SK-N-SH (cell line): ENCODE measurements around the gene UBFD1. TPM values are rescaled to one million over a fixed set of nuclear protein-coding genes. Genes with fewer than 3 reads are reported as not detected.
"Not testable (repeated sequence)": the region's sequence is repeated elsewhere in the genome, so short reads cannot be mapped to it uniquely, and the experiment has no call there.

ENCODE experiments used
- CTCF ChIA-PET: fragments of 300-600, 350-600 bp; formaldehyde crosslinking; extraction: SDS; loops from one replicate; lab custom pipeline; 2021; lab: Yijun Ruan, JAX
- POLR2A ChIA-PET: fragments of 350-600 bp; sonication (Branson Sonifier 250); formaldehyde crosslinking; extraction: SDS; loops from one replicate; lab custom pipeline; 2020; ENCODE audit warnings: antibody characterized with exemption, inconsistent platforms; lab: Yijun Ruan, JAX
- DNase-seq: peaks from one replicate; pipeline ENCODE4 v3.0.0; 2012
- H2AFZ ChIP-seq: fragments of 200-600 bp; sonication (generic); 2 replicates; pipeline ENCODE4 v1.8.1; 2016; ENCODE audit warnings: antibody characterized with exemption, mild to moderate bottlenecking, low read depth
- H3F3A ChIP-seq: fragments of 200-600 bp; sonication (generic); replicated peaks from 2 replicates; pipeline ENCODE3; 2016; ENCODE audit warnings: antibody characterized with exemption, mild to moderate bottlenecking; ENCODE audit not compliant: insufficient read depth
- H3K27ac ChIP-seq, 2 experiments: fragments of 200-500 bp in 1 of 2; fragments of 200-600 bp in 1 of 2; sonication (Bioruptor generic) in 1 of 2; sonication (generic), shearing (Covaris generic) in 1 of 2; 2 replicates each; pipeline versions ENCODE4 v1.5.1 to v1.6.1; 2014 to 2016; ENCODE audit warnings: low read depth in 2 of 2, inconsistent platforms in 1 of 2, low read length in 1 of 2, mild to moderate bottlenecking in 1 of 2, mixed read lengths in 1 of 2
- H3K27me3 ChIP-seq: fragments of 200-600 bp; sonication (generic), shearing (Covaris generic); 2 replicates; pipeline ENCODE4 v1.6.1; 2016; ENCODE audit warnings: mixed run types; ENCODE audit not compliant: insufficient read depth
- H3K36me3 ChIP-seq, 2 experiments: fragments of 200-500 bp in 1 of 2; fragments of 200-600 bp in 1 of 2; sonication (Bioruptor generic) in 1 of 2; sonication (generic) in 1 of 2; replicated peaks in 1 of 2; 2 replicates each; pipeline versions ENCODE3 to v1.5.1; 2014 to 2016; ENCODE audit warnings: low read length in 1 of 2, mild to moderate bottlenecking in 1 of 2; ENCODE audit not compliant: insufficient read depth in 2 of 2, control insufficient read depth in 1 of 2
- H3K4me1 ChIP-seq, 2 experiments: fragments of 200-500 bp in 1 of 2; fragments of 200-600 bp in 1 of 2; sonication (Bioruptor generic) in 1 of 2; sonication (generic), shearing (Covaris generic) in 1 of 2; 2 replicates each; pipeline versions ENCODE4 v1.5.1 to v1.6.1; 2014 to 2016; ENCODE audit warnings: low read depth in 1 of 2, low read length in 1 of 2, mixed run types in 1 of 2; ENCODE audit not compliant: insufficient read depth in 2 of 2, control insufficient read depth in 1 of 2
- H3K4me2 ChIP-seq: fragments of 200-600 bp; sonication (generic), shearing (Covaris generic); 2 replicates; pipeline ENCODE4 v1.6.1; 2017; ENCODE audit warnings: mixed run types
- H3K4me3 ChIP-seq, 2 experiments: fragments of 200-500 bp in 1 of 2; fragments of 200-600 bp in 1 of 2; sonication (Bioruptor generic) in 1 of 2; sonication (generic), shearing (Covaris generic) in 1 of 2; 2 replicates each; pipeline versions ENCODE4 v1.5.1 to v1.8.1; 2014 to 2016; ENCODE audit warnings: low read depth in 2 of 2, inconsistent platforms in 1 of 2, low read length in 1 of 2, mild to moderate bottlenecking in 1 of 2, mixed read lengths in 1 of 2, moderate library complexity in 1 of 2
- H3K79me2 ChIP-seq: fragments of 200-600 bp; sonication (generic); 2 replicates; pipeline ENCODE4 v1.8.1; 2017; ENCODE audit warnings: mild to moderate bottlenecking; ENCODE audit not compliant: insufficient read depth
- H3K9ac ChIP-seq: fragments of 200-600 bp; sonication (generic); 2 replicates; pipeline ENCODE4 v1.6.1; 2017; ENCODE audit warnings: mixed run types
- H3K9me2 ChIP-seq: fragments of 200-600 bp; sonication (generic); 2 replicates; pipeline ENCODE4 v1.6.1; 2017; ENCODE audit warnings: mixed run types
- H3K9me3 ChIP-seq: fragments of 200-600 bp; sonication (generic); 2 replicates; pipeline ENCODE4 v1.6.1; 2017; ENCODE audit warnings: mixed run types, mild to moderate bottlenecking, moderate library complexity
- H4K20me1 ChIP-seq: fragments of 200-600 bp; sonication (generic); 2 replicates; pipeline ENCODE4 v1.6.1; 2017; ENCODE audit warnings: mild to moderate bottlenecking, mixed run types; ENCODE audit not compliant: insufficient read depth
- EZH2phosphoT487 ChIP-seq: fragments of 200-600 bp; sonication (generic); IDR thresholded peaks from 2 replicates; pipeline ENCODE4 v1.6.1; 2017; ENCODE audit warnings: low read depth, mixed run types, mild to moderate bottlenecking, antibody characterized with exemption, moderate library complexity, borderline replicate concordance
- GABPA ChIP-seq: IDR thresholded peaks from 2 replicates; pipeline ENCODE4 v1.4.0; 2012; ENCODE audit warnings: low read depth, mild to moderate bottlenecking
- MXI1 ChIP-seq: IDR thresholded peaks from 2 replicates; pipeline ENCODE4 v1.6.1; 2012; ENCODE audit warnings: mild to moderate bottlenecking, low read depth, low read length, improper control_type of control experiment
- NFIC ChIP-seq: IDR thresholded peaks from 2 replicates; pipeline ENCODE4 v1.4.0; 2012; ENCODE audit warnings: borderline replicate concordance
- RAD21 ChIP-seq: IDR thresholded peaks from 2 replicates; pipeline ENCODE4 v1.6.1; 2012; ENCODE audit warnings: mild to moderate bottlenecking, low read length
- RCOR1 ChIP-seq: fragments of 150-350 bp; IDR thresholded peaks from 2 replicates; pipeline ENCODE4 v1.6.1; 2017; ENCODE audit warnings: antibody characterized with exemption, low read length
- RFX5 ChIP-seq: IDR thresholded peaks from 2 replicates; pipeline ENCODE4 v1.6.1; 2012; ENCODE audit warnings: mild to moderate bottlenecking, improper control_type of control experiment, low read length
- SMC3 ChIP-seq: IDR thresholded peaks from 2 replicates; pipeline ENCODE4 v1.6.1; 2012; ENCODE audit warnings: low read depth, low read length, improper control_type of control experiment
- TCF12 ChIP-seq: IDR thresholded peaks from 2 replicates; pipeline ENCODE4 v1.4.0; 2012
- YY1 ChIP-seq: IDR thresholded peaks from 2 replicates; pipeline ENCODE4 v1.4.0; 2012; ENCODE audit warnings: low read depth, mild to moderate bottlenecking
- WGBS: methylation state at CpG from one replicate; pipeline ENCODE4 v1.1.6; 2017; ENCODE audit warnings: low lambda C conversion rate; 5-methylcytosine and 5-hydroxymethylcytosine counted together
- polyA plus RNA-seq, 3 experiments: library from polyadenylated mRNA; depleted of rRNA; stranded (reverse); fragments of >200 nt; gene quantifications; 2 replicates each; pipeline ENCODE4 v1.2.3, GENCODE V29; 2012
- TF ChIP-seq, protein P1 (sequence below): IDR thresholded peaks from 2 replicates; pipeline ENCODE4 v1.6.1; 2012; ENCODE audit warnings: mild to moderate bottlenecking, low read depth, low read length, moderate library complexity
- TF ChIP-seq, protein P2 (sequence below): IDR thresholded peaks from 2 replicates; pipeline ENCODE4 v1.4.0; 2012; ENCODE audit warnings: low read depth, borderline replicate concordance

UBFD1 gene
- polyA plus RNA-seq, 1 of the 3 experiments (the other 2 are of a cell fraction): 66.1 TPM

GRCh38 chr16:23539984-23540816, 17.3 kb upstream of the UBFD1 start:
- TF ChIP-seq RAD21: no peak
- TF ChIP-seq SMC3: no peak
- no peak for TF ChIP-seq TCF12
- TF ChIP-seq, protein P1, sequence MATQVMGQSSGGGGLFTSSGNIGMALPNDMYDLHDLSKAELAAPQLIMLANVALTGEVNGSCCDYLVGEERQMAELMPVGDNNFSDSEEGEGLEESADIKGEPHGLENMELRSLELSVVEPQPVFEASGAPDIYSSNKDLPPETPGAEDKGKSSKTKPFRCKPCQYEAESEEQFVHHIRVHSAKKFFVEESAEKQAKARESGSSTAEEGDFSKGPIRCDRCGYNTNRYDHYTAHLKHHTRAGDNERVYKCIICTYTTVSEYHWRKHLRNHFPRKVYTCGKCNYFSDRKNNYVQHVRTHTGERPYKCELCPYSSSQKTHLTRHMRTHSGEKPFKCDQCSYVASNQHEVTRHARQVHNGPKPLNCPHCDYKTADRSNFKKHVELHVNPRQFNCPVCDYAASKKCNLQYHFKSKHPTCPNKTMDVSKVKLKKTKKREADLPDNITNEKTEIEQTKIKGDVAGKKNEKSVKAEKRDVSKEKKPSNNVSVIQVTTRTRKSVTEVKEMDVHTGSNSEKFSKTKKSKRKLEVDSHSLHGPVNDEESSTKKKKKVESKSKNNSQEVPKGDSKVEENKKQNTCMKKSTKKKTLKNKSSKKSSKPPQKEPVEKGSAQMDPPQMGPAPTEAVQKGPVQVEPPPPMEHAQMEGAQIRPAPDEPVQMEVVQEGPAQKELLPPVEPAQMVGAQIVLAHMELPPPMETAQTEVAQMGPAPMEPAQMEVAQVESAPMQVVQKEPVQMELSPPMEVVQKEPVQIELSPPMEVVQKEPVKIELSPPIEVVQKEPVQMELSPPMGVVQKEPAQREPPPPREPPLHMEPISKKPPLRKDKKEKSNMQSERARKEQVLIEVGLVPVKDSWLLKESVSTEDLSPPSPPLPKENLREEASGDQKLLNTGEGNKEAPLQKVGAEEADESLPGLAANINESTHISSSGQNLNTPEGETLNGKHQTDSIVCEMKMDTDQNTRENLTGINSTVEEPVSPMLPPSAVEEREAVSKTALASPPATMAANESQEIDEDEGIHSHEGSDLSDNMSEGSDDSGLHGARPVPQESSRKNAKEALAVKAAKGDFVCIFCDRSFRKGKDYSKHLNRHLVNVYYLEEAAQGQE: no peak
- TF ChIP-seq GABPA: no peak
- TF ChIP-seq EZH2phosphoT487: no peak
- no peak for TF ChIP-seq NFIC
- TF ChIP-seq RCOR1: no peak
- no peak for TF ChIP-seq RFX5
- no peak for TF ChIP-seq MXI1
- TF ChIP-seq, protein P2, sequence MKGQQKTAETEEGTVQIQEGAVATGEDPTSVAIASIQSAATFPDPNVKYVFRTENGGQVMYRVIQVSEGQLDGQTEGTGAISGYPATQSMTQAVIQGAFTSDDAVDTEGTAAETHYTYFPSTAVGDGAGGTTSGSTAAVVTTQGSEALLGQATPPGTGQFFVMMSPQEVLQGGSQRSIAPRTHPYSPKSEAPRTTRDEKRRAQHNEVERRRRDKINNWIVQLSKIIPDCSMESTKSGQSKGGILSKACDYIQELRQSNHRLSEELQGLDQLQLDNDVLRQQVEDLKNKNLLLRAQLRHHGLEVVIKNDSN: no peak
- no peak for TF ChIP-seq YY1
- H3K4me3 ChIP-seq: no peak overlapping the region
- peaks cover 15% of the 10 kb centered on the region for H3F3A ChIP-seq
- ChIA-PET CTCF (interaction anchor here (1.4 kb wide), 1 partner anchor 15 kb away, joined by 4 read pairs; no protein-coding TSS in a partner anchor), POLR2A (interaction anchor here (0.6 to 1.1 kb wide), 2 partner anchors 18 to 30 kb away, joined by 3 to 7 read pairs; partner anchors contain the start of gene GGA2)
- H3K9me2 ChIP-seq: no peaks in the 10 kb centered on the region
- no peaks in the 10 kb centered on the region for H4K20me1 ChIP-seq
- H3K27me3 ChIP-seq: no peaks in the 10 kb centered on the region
- DNase-seq: no peak
- H3K79me2 ChIP-seq: peaks cover 5% of the 10 kb centered on the region; the same call in 1 of the 2 replicates
- WGBS: 93% methylated on average over 11 of the region's 11 CpGs
- no peak overlapping the region for H2AFZ ChIP-seq
- H3K9ac ChIP-seq: no peak overlapping the region
- peaks cover 0 to 16% of the 10 kb centered on the region in 2 experiments; a peak in 1 of 4 replicates for H3K4me1 ChIP-seq
- H3K9me3 ChIP-seq: no peaks in the 10 kb centered on the region
- H3K27ac ChIP-seq: peak overlapping the region in 1 of 2 experiments; percentile 75; a peak in 1 of 4 replicates
- peaks cover 13 to 40% of the 10 kb centered on the region in 2 experiments for H3K36me3 ChIP-seq
- no peak overlapping the region for H3K4me2 ChIP-seq

DNA sequence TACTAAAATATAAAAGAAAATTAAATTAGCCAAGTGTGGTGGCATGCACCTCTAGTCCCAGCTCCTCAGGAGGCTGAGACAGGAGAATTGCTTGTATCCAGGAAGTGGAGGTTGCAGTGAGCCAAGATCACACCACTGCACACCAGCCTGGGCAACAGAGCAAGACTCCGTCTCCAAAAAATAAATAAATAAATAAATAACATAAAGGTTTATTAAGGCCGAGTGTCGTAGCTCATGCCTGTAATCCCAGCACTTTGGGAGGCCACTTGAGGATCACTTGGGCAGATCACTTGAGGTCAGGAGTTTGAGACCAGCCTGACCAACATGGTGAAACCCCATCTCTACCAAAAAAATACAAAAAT, 16.7 kb upstream of the UBFD1 start:
- H2AFZ ChIP-seq, H3K9ac ChIP-seq, H3K79me2 ChIP-seq, H3K9me3 ChIP-seq, POLR2A ChIA-PET, H4K20me1 ChIP-seq, H3K9me2 ChIP-seq, DNase-seq, H3K27ac ChIP-seq, H3K4me2 ChIP-seq, H3K4me3 ChIP-seq, H3K27me3 ChIP-seq: not testable (repeated sequence)
- 98% methylated on average over 3 of the region's 3 CpGs for WGBS
- CTCF ChIA-PET: interaction anchor here (1.4 kb wide), 1 partner anchor 14 kb away, joined by 4 read pairs; no protein-coding TSS in a partner anchor
- H3F3A ChIP-seq: peaks cover 15% of the 10 kb centered on the region
- H3K4me1 ChIP-seq: peaks cover 0 to 16% of the 10 kb centered on the region in 2 experiments; a peak in 1 of 4 replicates
- H3K36me3 ChIP-seq: peaks cover 13 to 42% of the 10 kb centered on the region in 2 experiments
